GM19372 (cell line): Measurements from ENCODE around the gene CRYAA.

Experiments used
- ATAC-seq: cut with Tn5 transposase; IDR thresholded peaks from one replicate; pipeline ENCODE4 v1.9.1; 2021; ENCODE audit warnings: mild to moderate bottlenecking, low read depth, moderate library complexity; ENCODE audit not compliant: unreplicated experiment

Gene CRYAA

DNA sequence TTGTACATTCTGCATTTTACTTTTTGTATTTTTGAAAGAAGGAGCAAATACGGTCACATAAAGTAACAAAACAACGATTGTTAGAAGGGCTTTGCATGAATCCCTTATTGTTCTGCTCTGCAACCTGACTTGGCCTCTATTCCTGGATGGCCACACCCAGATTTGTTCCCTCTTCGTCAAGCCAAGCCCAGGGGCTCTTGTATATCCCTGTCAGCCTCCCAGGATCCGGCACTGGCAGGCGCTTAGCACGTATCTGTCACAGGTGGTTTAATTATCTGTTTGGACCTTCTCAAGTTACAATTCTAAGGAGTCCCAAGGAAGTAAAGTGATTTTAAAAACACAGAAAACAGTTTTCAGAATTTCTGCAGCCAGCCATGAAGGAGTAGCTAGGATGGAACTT, 28.0 kb downstream of the CRYAA start:
- ATAC-seq: no peak

DNA sequence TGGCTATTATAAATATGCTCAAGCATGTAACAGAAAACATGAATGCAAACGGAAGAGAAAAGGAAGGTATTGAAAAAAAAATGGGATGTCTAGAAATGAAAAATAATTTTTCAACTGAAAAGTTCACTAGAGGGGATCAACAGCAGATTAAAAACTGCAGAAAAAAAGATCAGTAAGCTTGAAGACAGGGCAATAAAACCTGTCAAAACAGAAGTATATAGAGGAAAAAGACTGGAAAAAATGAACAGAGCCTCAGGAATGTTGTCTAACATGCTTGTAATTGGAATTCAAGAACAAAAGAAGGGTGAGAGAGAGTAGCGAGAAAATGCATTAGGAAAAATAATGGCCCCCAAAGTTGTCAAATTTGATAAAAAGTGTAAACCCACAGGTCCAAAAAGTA, 29.6 kb downstream of the CRYAA start:
- no peak for ATAC-seq

DNA sequence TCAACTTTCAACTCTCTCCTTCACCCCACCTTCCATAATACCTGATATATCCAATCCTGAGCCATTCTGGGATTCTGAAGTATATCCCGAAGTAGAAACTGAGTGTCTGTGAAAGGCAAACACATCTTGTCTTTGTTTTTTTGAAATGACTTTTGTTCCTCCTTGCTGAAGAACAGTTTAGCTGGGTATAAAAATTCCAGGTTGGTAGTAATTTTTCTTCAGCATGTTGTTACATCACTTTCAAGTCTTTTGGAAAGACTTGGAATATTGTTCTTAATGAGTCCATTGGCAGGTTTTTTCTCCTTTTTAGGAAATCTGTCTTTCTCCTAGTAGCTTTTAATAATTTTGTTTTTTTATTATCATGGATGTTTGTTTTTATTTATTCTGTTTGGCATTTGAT, 32.7 kb downstream of the CRYAA start:
- no peak for ATAC-seq

DNA sequence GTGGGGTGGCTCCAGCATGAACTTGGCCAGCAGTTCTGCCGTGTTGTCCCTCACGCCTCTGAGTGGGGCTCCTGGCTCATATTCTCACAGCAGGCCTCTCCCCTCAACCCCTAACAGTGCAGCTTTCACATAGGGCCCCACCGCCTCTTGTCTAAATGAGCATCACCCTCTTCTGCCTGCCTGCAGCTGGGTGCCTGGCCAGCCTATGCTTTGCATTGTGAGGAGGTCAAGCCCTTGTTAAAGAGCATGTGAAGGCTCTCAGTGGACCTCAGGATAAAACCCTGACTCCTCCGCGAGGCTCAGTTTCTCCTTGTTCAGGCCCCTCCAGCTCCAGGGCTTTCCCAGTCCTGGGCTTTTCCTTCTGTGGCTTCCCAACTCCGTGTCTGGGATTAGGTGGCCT, 34.8 kb downstream of the CRYAA start:
- ATAC-seq: no peak

DNA sequence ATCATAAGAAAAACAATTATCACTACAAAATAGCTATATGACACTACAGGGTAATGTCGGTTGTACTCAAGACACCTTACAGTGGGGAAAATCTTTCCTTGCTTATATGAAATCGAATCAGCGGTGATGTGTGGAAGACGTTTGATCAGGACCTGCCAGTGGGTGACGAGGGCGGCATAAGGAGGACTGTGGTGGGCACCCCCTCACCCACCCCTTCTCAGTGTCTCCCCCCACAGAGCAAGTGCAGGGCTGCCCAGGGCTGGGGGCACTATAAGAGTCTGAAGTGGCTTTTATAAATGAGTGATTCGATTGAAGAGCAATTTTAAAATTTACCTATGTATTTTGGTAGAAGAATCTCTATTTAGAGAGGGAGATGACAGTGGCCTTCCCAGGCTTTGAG, 35.8 kb downstream of the CRYAA start:
- no peak for ATAC-seq

DNA sequence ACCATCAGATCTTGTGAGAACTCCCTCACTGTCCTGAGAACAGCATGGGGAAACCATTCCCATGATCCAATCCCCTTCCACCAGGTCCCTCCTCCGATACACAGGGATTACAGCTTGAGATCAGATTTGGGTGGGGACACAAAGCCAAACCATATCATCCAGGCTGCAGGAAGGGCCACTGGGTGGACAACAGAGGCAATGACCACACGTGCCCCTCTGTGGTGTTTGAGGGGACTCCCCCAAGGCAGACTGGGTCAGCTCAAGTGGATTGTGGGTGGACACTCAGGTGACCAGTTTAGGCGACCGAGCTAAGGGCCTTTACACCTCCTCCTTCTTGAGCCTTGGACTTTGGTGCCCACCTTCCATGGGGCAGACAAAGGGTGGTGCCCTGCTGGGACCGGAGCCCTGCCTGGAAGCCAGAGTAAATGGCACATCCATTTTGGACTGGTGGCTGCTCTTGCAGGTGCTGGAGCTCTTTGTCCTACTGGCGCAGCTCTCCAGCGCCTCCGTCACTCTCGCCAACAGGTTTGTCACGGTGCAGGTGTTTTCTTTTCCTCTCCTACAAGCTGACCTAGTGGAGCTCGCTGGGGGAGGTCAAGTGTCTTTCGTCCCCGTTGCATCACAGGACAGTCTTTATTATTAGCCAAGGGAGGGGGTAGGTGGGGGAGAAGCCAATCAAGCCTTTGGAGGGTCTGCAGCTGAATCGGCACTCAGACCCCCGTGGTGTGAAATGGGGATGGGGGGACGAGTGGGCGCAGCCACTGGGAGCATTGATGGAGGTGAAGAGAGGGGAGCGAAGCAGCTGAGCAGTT, 37.6 kb downstream of the CRYAA start:
- ATAC-seq: no peak

DNA sequence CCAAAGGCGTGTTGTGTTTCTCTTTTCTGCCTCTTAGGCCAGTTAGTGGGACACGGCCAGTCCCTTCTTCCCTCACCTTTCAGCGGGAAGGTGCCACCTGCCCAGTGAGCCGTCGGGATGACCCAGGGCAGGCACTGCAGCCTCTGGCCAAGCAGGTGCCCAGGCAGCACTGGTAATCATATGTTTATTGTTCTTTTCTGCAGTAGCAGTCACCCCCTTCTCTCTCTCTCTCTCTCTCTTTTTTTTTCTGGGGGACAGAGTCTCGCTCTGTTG, 38.2 kb downstream of the CRYAA start:
- ATAC-seq: no peak

DNA sequence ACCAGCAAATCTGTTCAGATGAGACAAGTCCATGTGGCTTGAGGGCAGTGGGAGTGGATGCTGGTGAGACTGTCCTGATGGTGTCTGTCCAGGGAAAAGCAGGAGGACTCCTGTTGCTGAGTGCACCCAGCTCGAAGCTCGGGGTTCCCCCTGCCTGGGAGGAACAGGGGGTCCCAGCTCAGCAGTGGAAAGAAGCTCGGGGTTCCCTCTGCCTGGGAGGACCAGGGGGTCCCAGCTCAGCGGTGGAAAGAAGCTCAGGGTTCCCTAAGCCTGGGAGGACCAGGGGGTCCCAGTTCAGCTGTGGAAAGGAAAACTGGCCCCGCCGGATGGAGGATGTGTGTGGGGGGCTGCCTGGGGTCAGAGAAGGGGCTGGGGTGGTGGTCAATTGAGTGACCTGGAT, 39.1 kb downstream of the CRYAA start:
- no peak for ATAC-seq

DNA sequence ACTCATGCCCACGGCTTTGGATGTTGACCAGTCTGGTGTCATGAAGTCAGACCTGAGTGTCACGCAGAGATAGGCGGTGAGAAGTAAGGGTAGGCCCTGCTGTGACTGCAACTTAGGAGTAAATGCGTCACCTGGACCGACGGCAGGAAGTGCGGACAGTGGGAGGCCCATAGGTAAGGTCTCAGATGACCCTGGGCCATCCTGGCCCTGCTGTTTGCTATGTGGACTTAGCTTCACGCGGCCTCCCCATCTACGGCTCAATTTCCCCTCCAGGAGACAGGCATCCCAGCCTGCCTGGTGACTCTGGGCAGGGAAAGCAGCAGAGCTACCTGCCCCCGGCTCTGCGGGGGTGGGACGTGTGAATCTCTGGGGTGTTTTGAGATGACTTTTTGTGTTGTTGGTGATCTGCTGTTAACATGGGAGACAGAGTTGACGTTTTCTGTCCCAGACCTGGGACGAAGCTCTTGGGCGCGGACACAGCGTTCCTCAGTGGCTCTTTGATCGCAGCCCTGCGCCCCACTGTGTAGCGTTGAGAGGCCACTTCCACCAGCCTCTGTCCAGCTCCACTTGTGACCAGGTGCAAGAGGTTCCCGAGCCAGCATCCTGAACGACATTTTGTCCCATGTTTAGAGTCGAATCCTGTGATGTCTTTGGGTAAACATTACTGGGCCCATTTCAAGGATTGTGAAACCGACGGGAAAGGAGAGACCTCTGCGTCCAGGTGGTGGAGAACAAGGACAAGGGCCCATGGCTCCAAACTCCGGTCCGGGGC, 39.9 kb downstream of the CRYAA start:
- no peak for ATAC-seq

DNA sequence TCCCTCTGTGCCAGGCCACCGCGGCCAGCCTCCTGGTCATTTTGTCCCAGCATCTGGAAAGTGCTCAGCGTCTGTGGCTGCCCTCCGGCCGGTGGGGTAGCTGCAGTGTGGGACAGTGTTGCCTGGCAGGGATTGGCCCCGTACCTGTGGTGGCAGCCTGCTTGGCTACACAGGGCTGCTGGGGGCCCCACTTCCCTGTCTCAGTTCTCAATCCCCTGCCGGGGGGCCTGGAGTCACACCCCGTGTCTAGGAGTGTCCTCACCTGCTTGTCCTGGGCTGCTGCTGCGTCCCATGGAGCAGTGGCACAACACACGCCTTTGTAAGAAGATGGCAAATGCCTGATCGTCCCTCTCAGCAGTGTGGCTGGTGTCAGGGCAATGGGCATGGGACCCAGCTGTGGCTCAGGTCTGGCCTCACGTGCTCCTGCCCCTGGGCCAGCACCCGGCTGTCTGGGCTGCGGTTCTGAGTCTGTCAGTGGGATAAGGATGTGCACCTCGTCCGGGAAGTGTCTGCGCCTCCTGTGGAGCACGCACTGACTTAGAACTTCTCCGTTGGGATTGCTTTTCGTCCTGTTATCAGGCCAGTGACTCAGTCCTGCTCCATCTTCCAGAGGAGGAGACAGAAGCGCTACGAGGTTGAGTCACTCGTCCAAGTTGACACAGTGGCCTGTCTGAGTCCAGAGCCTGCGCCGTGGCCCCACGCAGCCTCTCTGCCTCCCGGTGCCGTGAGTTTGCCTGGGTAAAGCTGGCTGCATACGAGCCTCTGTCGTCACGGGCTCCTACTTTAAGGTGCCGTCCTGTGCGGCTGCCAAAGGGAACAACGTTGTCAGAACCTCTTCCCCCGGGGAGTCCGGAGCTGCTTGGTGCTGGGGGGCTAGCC, 41.0 kb downstream of the CRYAA start:
- ATAC-seq: no peak

DNA sequence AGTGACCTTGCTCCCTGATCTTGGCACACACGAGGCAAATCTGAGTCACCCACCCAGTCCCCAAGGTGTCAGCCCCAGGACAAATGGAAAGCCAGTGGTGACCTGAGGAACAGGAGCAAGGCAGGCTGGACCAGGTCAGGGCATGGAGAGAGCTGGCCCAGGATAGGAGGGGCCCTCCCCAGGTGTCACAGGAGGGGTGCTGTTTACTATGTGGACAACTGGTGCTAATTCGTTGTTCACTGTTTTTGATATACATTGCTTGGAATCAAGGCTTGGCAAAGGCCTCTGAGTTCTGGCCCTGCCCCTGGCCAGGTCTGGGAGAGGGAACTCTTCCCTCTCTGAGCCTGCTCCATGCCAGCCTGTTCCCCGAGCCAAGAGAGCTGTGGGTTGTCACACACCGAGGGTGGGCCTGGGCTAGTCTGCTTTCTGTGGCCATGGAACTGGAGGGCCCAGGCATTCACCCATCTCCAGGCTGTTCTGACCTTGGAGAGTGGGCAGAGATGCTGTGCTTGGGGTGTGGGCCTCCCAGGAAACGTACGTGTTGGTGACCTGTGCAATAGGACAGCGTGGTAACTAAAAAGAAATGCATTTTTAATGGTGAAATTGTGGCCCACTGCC, 41.8 kb downstream of the CRYAA start:
- ATAC-seq: no peak

DNA sequence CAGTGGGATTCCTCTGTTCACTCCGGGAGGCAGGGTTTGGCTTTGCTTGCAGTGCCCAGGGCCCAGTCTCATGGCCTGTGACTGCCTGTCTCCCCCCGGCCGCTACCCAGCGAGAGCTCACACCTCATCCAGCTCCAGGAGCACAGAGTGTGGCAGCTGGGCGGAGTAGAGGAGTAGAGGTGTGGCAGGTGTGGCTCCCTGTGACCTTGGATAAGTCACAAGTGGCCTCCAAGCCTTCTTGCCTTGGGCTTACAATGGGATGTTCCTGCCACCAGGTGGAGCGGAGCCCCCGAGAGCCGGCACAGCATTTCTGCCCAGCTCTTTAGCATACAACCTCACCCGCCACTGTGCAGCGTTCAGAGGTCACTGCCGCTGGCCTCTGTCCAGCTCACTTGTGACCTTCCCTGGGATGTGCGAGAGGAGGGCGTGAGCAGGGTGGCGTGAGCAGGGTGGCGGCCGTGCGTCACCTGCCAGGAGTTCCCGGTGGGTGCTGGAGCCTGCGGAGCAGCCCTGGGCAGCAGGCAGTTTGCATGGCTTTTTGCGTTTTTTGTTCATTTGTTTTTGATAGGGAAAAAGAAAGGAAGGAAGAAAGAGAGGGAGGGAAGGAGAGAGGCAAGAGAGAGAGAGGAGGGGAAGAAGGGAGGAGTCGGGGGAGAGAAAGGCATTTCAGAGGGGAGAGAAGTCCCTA, 42.4 kb downstream of the CRYAA start:
- ATAC-seq: no peak

DNA sequence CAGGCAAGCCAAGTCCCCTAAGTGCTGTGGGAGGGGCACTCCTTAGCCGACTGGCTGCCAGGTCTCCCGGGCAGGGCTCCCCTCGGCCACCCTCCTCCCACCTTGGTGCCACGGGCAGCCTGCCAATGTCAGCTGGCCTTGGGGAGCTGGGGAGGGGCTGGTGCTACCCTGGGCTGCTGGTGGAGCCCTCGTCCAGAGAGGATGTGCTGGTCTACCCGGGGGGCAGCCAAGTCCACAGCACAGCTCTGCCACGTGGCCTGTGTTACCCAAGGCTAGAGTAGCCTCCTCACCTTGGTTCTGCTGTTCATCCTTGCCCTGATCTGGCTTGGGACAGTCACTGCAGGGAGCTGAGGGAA, 42.9 kb downstream of the CRYAA start:
- ATAC-seq: no peak
